K562 (cell line): ENCODE measurements around the gene ZNF362. TPM values are rescaled to one million over a fixed set of nuclear protein-coding genes. Genes with fewer than 3 reads are reported as not detected.

Experiments used
- ATAC-seq: fragments of 200-7000 bp; cut with Tn5 transposase; 3 replicates; pipeline ENCODE4 v1.9.1; 2020; ENCODE audit warnings: moderate library complexity
- BruUV-seq: library from RNA; stranded (reverse); fragments of 400-500 nt; replicated peaks from 2 replicates; lab custom pipeline; 2021; lab: Mats Ljungman, UMichigan
- CTCF ChIA-PET: fragments of 300-600 bp; formaldehyde crosslinking; extraction: SDS; loops from one replicate; lab custom pipeline; 2021; ENCODE audit warnings: low intra/inter-chr PET ratio; lab: Yijun Ruan, JAX
- POLR2A ChIA-PET: fragments of 300-600, 350-650 bp; sonication (Branson Sonifier 250); formaldehyde crosslinking; extraction: SDS; loops from one replicate; lab custom pipeline; 2021; ENCODE audit warnings: antibody characterized with exemption, inconsistent platforms; lab: Yijun Ruan, JAX
- DNase-seq, 4 experiments: peaks; one replicate each; pipeline versions ENCODE4 v3.0.0 to v3.0.0-alpha.2; 2011 to 2018; ENCODE audit warnings: low spot score in 3 of 4, mixed read lengths in 3 of 4; ENCODE audit errors: extremely low read depth in 1 of 4
- FAIRE-seq: peaks from 2 replicates; lab custom pipeline; 2011; peaks lifted over from hg19 to GRCh38; lab: Jason Lieb, UNC
- H2AFZ ChIP-seq: 2 replicates; pipeline ENCODE4 v1.6.0; 2011; ENCODE audit warnings: low read depth, low read length, control low read depth, inconsistent platforms
- H3K27ac ChIP-seq: fragments of 200-600 bp; 3 replicates; pipeline ENCODE4 v1.8.0; 2011; ENCODE audit warnings: low read depth, mild to moderate bottlenecking, control low read depth, inconsistent platforms, low read length, moderate library complexity, mixed read lengths; ENCODE audit errors: extremely low read depth
- H3K27me3 ChIP-seq, 2 experiments: fragments of 300-600 bp in 1 of 2; 2 replicates in 1 of 2; 3 replicates in 1 of 2; pipeline versions ENCODE4 v1.6.0 to v1.8.0; 2011; ENCODE audit warnings: inconsistent platforms in 2 of 2, low read length in 2 of 2, mild to moderate bottlenecking in 1 of 2, mixed read lengths in 1 of 2, moderate library complexity in 1 of 2; ENCODE audit not compliant: control insufficient read depth in 2 of 2, insufficient read depth in 2 of 2
- H3K36me3 ChIP-seq: fragments of 300-600 bp; 3 replicates; pipeline ENCODE4 v1.8.0; 2011; ENCODE audit warnings: mild to moderate bottlenecking, low read length, inconsistent platforms; ENCODE audit not compliant: control insufficient read depth, insufficient read depth
- H3K4me1 ChIP-seq, 2 experiments: fragments of 200-600 bp in 1 of 2; replicated peaks in 1 of 2; 2 replicates in 1 of 2; 3 replicates in 1 of 2; pipeline versions ENCODE4 v1.5.1 to v1.8.0; 2011; ENCODE audit warnings: inconsistent platforms in 2 of 2, low read length in 2 of 2, mild to moderate bottlenecking in 1 of 2, mixed read lengths in 1 of 2, moderate library complexity in 1 of 2; ENCODE audit not compliant: control insufficient read depth in 2 of 2, insufficient read depth in 2 of 2
- H3K4me2 ChIP-seq: 2 replicates; pipeline ENCODE4 v1.6.1; 2011; ENCODE audit warnings: low read length, control low read depth, inconsistent platforms, mixed read lengths; ENCODE audit not compliant: insufficient read depth
- H3K4me3 ChIP-seq: fragments of 200-600 bp; sonication (generic), shearing (Covaris generic); 2 replicates; pipeline ENCODE4 v1.5.1; 2016; ENCODE audit warnings: control low read depth, inconsistent platforms
- H3K79me2 ChIP-seq: fragments of 200-600 bp; 3 replicates; pipeline ENCODE4 v1.8.0; 2011; ENCODE audit warnings: low read length, inconsistent platforms; ENCODE audit not compliant: control insufficient read depth, insufficient read depth
- H3K9ac ChIP-seq, 2 experiments: 2 replicates each; pipeline versions ENCODE4 v1.6.0 to v1.6.1; 2011; ENCODE audit warnings: low read depth in 2 of 2, low read length in 2 of 2, control low read depth in 1 of 2, inconsistent platforms in 1 of 2, mild to moderate bottlenecking in 1 of 2, mixed read lengths in 1 of 2; ENCODE audit not compliant: insufficient read depth in 1 of 2
- H3K9me1 ChIP-seq: one replicate; pipeline ENCODE4 v1.6.0; 2011; ENCODE audit warnings: inconsistent platforms, mild to moderate bottlenecking, low read length, moderate library complexity; ENCODE audit not compliant: control insufficient read depth, insufficient read depth
- H3K9me3 ChIP-seq: replicated peaks from 2 replicates; pipeline ENCODE4 v1.5.1; 2011; ENCODE audit warnings: low read depth, low read length, inconsistent platforms; ENCODE audit not compliant: control insufficient read depth, insufficient read depth
- H4K20me1 ChIP-seq: replicated peaks from 2 replicates; pipeline ENCODE4 v1.6.1; 2011; ENCODE audit warnings: low read length, inconsistent platforms, mixed read lengths; ENCODE audit not compliant: control insufficient read depth, insufficient read depth
- BCOR ChIP-seq: fragments of 450-650 bp; IDR thresholded peaks from 2 replicates; pipeline ENCODE4 v1.6.1; 2016
- CGGBP1 ChIP-seq: fragments of 250-450 bp; sonication (Bioruptor Pico); IDR thresholded peaks from 2 replicates; pipeline ENCODE4 v1.9.0; 2021; ENCODE audit warnings: mild to moderate bottlenecking
- LCOR ChIP-seq: sonication (generic); formaldehyde crosslinking; IDR thresholded peaks from 2 replicates; pipeline ENCODE4 v1.8.0; 2022; ENCODE audit warnings: mild to moderate bottlenecking, missing genetic modification reagents
- MCM2 ChIP-seq: fragments of 450-650 bp; IDR thresholded peaks from 2 replicates; pipeline ENCODE4 v1.6.1; 2017; ENCODE audit warnings: low read depth, mild to moderate bottlenecking
- WGBS: fragments of 100-300 bp; shearing (Covaris generic); methylation state at CpG from one replicate; pipeline ENCODE4 v1.1.6; 2016; ENCODE audit warnings: low coverage, mixed read lengths; ENCODE audit not compliant: insufficient coverage; ENCODE audit errors: missing lambda C conversion rate; 5-methylcytosine and 5-hydroxymethylcytosine counted together
- in situ Hi-C: fragments of 300-500 bp; cut with MboI; formaldehyde crosslinking; loops from 4 replicates; pipeline ENCODE4 v1.15.0; 2018; ENCODE audit warnings: inconsistent platforms, mixed read lengths
- intact Hi-C: fragments of 100-400 bp; cut with micrococcal nuclease; formaldehyde crosslinking; loops from 2 replicates; pipeline ENCODE4 v1.14.2; 2022
- polyA plus RNA-seq, 8 experiments: library from polyadenylated mRNA; depleted of rRNA in 4 of 8; stranded (reverse) in 5 of 8; unstranded in 3 of 8; fragments of >200 nt; fragmentation: Nextera tagmentation in 2 of 8; fragmentation: Illumina TruSeq in 1 of 8; extraction: Ambion mirVana in 2 of 8; extraction: Trizol in 1 of 8; gene quantifications; 2 replicates each; pipeline versions ENCODE4 v1.2.1 to v1.2.3, GENCODE V29; 2011 to 2014; ENCODE audit warnings: inconsistent platforms in 1 of 8, missing spikeins in 1 of 8
- total RNA-seq, 7 experiments: library from RNA; depleted of rRNA in 6 of 7; stranded (reverse); fragments of >200 nt in 6 of 7; fragmentation: Illumina TruSeq in 2 of 7; extraction: Trizol in 2 of 7; gene quantifications; 2 replicates each; pipeline versions ENCODE4 v1.2.1 to v1.2.3, GENCODE V29; 2011 to 2021; ENCODE audit warnings: low replicate concordance in 1 of 7

Gene ZNF362
- total and polyA plus RNA-seq, 9 of the 15 experiments (the other 6 are each of a cell fraction or from before 2014, with no cell fraction given), result 0.01 to 1.1 (median 0.35) TPM; not detected in 1

- ATAC-seq (peak; percentile 11; the same call in 1 of the 3 replicates), FAIRE-seq (no peak), DNase-seq (no peak)
- CTCF ChIA-PET, result no interaction called here
- Histone ChIP-seq H3K4me1 (peaks cover 0 to 6% of the 10 kb centered on the region in 2 experiments; a peak in 1 of 5 replicates), H4K20me1 (peaks cover 4% of the 10 kb centered on the region; the same call in 1 of the 2 replicates), H3K9ac (no peak overlapping the region), H3K27ac (no peak overlapping the region), H3K4me3 (no peak overlapping the region), H2AFZ (no peak overlapping the region), H3K9me3 (no peaks in the 10 kb centered on the region), H3K4me2 (no peak overlapping the region), H3K79me2 (no peaks in the 10 kb centered on the region), H3K36me3 (no peaks in the 10 kb centered on the region), H3K27me3 (peaks cover 0 to 26% of the 10 kb centered on the region in 2 experiments; a peak in 4 of 5 replicates), H3K9me1 (no peaks in the 10 kb centered on the region)
- no TSS peak for BruUV-seq
- 4% methylated on average over 3 of the region's 4 CpGs for WGBS
- TF ChIP-seq CGGBP1 (CRISPR knock-in tag) (no peak), LCOR (CRISPR knock-in tag) (no peak), BCOR (no peak), MCM2 (no peak)
- intact Hi-C loops, result loop anchor here (1.0 to 10.0 kb wide), 2 partner anchors 80 to 163 kb away; no protein-coding TSS in a partner anchor
- POLR2A ChIA-PET, result interaction anchor here (1.3 kb wide), 1 partner anchor 23 kb away, joined by 4 read pairs; the partner anchor contains the start of gene A3GALT2
- in situ Hi-C loops, result loop anchor here (5.0 to 10.0 kb wide), 3 partner anchors 69 to 314 kb away; no protein-coding TSS in a partner anchor
These were observed 41.8 kb downstream of the ZNF362 start for GRCh38 chr1:33297911-33298622.
